ENCODE measurements around the gene TMC2.

TMC2 gene

GRCh38 chr20:2616634-2617033, 80.3 kb downstream of the TMC2 start:
- TF ChIP-seq CTCF (IDR thresholded peaks at IDR 0.05) = no peak

DNA sequence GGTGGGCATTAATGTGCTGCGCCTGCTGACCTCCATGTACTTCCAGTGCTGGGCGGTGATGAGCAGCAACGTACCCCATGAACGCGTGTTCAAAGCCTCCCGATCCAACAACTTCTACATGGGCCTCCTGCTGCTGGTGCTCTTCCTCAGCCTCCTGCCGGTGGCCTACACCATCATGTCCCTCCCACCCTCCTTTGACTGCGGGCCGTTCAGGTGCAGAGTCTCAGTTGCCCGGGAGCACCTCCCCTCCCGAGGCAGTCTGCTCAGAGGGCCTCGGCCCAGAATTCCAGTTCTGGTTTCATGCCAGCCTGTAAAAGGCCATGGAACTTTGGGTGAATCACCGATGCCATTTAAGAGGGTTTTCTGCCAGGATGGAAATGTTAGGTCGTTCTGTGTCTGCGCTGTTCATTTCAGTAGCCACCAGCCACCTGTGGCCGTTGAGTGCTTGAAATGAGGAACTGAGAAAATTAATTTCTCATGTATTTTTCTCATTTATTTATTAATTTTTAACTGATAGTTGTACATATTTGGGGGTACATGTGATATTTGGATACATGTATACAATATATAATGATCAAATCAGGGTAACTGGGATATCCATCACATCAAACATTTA, 80.8 kb downstream of the TMC2 start:
- TF ChIP-seq CTCF (IDR thresholded peaks at IDR 0.05) = no peak

DNA sequence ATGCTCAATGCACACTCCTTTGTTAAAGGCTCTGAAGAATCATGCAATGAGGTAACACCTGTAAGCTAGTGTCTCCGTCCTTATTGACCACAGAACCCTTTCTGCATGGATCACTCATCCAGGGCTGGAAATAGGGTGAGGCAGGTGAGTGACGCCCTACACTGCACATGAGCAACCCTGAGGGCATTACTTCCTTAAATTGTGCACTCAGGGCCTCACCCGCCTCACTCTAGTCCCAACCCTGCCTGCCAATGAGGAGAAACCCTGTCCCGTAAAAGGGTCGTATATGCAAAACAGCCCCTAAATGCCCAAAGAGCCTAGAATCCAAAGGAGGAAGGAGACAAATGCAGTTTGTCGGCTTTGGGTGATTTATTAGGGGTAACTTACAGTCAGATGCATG, 82.4 kb downstream of the TMC2 start:
- TF ChIP-seq CTCF (IDR thresholded peaks at IDR 0.05) = no peak

DNA sequence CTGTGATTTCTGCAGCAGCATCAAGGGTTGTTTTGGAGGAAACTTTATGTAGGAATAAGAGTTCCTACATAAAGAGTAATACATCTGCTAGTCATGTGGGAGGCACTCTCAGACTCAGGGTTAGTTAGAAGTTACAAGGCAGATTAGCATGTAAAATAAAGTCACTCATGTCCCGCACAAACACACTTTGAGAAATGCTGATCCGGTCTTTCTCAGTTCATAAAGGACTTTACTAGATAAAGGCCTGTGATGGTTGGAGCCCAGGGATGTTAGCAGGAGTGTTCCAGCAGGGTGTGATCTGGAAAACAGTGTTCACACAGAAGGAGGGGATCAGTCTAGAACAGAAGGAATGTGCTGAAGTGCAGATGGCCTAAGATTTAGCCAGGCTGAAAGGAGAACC, 83.0 kb downstream of the TMC2 start:
- TF ChIP-seq CTCF (IDR thresholded peaks at IDR 0.05) = no peak

DNA sequence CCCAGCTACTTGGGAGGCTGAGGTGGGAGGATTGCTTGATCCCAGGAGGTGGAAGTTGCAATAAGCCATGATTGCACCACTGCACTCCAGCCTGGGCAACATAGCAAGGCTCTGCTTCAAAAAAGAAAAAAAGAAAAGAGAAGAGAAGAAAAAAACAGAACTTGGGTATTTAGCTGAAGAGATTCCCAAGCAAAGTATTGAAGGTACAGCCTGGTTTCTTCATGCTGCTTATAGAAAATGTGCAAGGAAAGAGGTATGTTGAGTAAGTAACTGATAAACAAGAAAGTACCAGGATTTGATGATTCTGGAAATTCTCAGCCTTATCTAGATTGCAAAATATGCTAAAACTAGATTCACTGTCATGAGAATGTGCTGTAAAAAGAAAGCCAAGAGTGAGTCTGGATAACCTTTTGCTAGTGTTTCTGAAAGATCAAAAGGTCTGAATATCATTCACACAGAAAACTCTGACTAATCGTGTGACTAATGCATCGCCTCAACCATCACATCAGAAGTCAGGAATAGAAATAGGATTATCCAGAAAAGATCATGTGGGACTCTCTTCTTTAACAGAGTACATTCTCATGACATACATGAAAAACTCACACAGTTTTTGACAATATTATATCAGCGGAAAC, 83.7 kb downstream of the TMC2 start:
- TF ChIP-seq CTCF (IDR thresholded peaks at IDR 0.05) = no peak

GRCh38 chr20:2624190-2624589, 87.8 kb downstream of the TMC2 start:
- no peak for TF ChIP-seq CTCF (IDR thresholded peaks at IDR 0.05)

DNA sequence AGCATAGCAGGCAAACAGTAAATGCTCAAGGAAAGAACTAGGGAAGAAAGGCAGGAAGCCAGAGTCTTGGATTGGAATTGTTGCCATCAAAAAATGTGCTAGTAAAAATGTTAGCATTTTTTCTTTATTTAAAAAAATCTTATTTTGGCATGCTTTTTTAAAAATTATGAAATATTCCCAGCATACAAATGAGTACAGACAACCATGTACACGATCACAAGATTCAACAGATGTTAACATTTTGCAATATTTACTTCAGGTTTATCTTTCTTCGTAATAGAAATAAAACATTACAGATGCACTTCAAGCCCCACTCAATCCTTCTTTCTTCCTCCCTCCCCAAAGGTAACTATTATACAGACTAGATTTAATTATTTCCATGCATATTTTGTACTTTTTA, 88.7 kb downstream of the TMC2 start:
- TF ChIP-seq CTCF (IDR thresholded peaks at IDR 0.05) = no peak

All from LNCAP (cell line).